Gastroesophageal sphincter (tissue), 3 donors: ENCODE results near the gene RNF182.

ENCODE experiments used
- EP300 ChIP-seq: sonication (generic); formaldehyde crosslinking; IDR thresholded peaks from one replicate; pipeline ENCODE4 v1.6.1; 2017; ENCODE audit warnings: antibody characterized with exemption, mild to moderate bottlenecking
- TF ChIP-seq, protein P1 (sequence below), 4 experiments: fragments of 200-600 bp in 2 of 4; fragments of 450-650 bp in 2 of 4; sonication (generic) in 1 of 4; IDR thresholded peaks; one replicate each; pipeline ENCODE4 v1.5.1; 2017 to 2019; ENCODE audit warnings: antibody characterized with exemption in 4 of 4, mild to moderate bottlenecking in 2 of 4, moderate library complexity in 2 of 4

DNA sequence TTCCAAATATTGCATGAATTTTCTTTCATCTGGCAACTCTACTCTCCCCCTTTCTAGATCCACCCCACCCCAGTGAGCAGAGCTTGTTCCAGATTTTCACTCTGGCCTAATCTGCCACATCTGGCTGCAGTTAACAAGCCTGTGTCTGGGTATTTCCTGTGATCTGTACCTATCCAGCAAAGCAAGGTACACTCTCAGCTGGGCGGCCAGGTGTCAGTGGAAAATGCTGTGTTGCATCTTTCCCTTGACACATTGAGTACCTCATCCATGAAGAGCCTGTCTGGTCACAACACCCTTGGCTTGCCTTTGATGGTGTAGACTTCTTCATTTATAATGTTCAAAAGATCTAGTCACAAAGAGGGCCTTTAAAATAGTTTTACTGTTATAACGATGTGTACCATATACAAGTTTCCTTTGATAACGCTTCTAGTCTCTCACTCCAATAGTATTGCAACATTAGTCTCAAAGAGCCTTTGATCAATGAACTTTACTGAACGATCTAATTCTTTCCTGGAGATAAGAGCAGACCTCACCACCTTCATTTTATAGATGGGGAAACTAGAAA is 6.0 kb upstream of the RNF182 start:
- TF ChIP-seq, protein P1, sequence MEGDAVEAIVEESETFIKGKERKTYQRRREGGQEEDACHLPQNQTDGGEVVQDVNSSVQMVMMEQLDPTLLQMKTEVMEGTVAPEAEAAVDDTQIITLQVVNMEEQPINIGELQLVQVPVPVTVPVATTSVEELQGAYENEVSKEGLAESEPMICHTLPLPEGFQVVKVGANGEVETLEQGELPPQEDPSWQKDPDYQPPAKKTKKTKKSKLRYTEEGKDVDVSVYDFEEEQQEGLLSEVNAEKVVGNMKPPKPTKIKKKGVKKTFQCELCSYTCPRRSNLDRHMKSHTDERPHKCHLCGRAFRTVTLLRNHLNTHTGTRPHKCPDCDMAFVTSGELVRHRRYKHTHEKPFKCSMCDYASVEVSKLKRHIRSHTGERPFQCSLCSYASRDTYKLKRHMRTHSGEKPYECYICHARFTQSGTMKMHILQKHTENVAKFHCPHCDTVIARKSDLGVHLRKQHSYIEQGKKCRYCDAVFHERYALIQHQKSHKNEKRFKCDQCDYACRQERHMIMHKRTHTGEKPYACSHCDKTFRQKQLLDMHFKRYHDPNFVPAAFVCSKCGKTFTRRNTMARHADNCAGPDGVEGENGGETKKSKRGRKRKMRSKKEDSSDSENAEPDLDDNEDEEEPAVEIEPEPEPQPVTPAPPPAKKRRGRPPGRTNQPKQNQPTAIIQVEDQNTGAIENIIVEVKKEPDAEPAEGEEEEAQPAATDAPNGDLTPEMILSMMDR (IDR thresholded peaks at IDR 0.05): no peak
- no peak for TF ChIP-seq EP300
